ENCODE data around the gene TIMM44. TPM values are rescaled to one million over a fixed set of nuclear protein-coding genes. Genes with fewer than 3 reads are reported as not detected.

TIMM44 gene
- total and polyA plus RNA-seq, 10 of the 15 experiments (the other 5 are each of a cell fraction or from before 2014, with no cell fraction given): 6.6 to 90.7 (median 57.6) TPM

DNA sequence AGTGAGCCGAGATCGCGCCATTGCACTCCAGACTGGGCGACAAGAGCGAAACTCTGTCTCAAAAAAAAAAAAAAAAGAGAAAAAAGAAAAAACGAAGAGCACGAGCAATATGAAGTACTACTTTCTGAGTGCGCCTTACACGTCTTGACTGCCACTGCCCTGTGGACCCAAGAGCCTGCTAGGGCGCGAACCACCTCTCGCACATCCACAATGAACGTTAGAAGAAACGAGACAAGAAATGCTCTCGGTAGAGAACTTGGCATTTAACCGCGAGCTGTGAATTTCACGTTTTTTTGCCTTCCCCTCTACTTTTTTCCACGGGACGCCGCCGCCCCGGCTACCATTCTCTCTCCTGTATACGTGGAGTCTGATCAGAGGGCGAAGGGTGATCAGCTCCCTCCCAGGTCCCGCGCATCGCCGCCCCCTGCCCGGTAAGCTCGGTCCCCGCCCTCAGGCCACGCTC lies 454 bp downstream of the TIMM44 start:
- H3K79me2 ChIP-seq (ENCODE audit: control insufficient read depth, insufficient read depth, low read length): peaks cover 23% of the 10 kb centered on the region
- ChIA-PET CTCF (interaction anchor here (0.5 to 4.3 kb wide), 20 partner anchors 11 to 576 kb away, joined by 3 to 55 read pairs (median 7); partner anchors contain the start of genes ELAVL1, MAP2K7, SNAPC2 and ZNF414), POLR2A (interaction anchor here (0.5 to 2.4 kb wide), 6 partner anchors 13 to 1339 kb away, joined by 3 to 18 read pairs (median 4); partner anchors contain the start of genes RAB11B and SNAPC2), SMC1A (ENCODE audit: uncharacterized antibody, unreplicated experiment) (interaction anchor here (1.0 to 3.1 kb wide), 5 partner anchors 14 to 268 kb away, joined by 3 to 29 read pairs (median 3); partner anchors contain the start of gene ELAVL1), RAD21 (ENCODE audit: unreplicated experiment) (interaction anchor here (1.0 to 2.3 kb wide), 9 partner anchors 13 to 379 kb away, joined by 3 to 17 read pairs (median 10); partner anchors contain the start of genes ELAVL1, NDUFA7, RPS28 and SNAPC2)
- peak overlapping the region; percentile 89 for H3K4me3 ChIP-seq
- WGBS (ENCODE audit: insufficient coverage, insufficient replicate concordance, low lambda C conversion rate, missing lambda C conversion rate): 7% methylated on average over 33 of the region's 33 CpGs
- no peak for DNase-seq (ENCODE audit: low read depth, low spot score)
- H3K36me3 ChIP-seq (ENCODE audit: control insufficient read depth in 2 of 2, insufficient read depth in 2 of 2, low read length in 1 of 2): peaks cover 0 to 7% of the 10 kb centered on the region in 2 experiments; a peak in 3 of 4 replicates
- H3K27me3 ChIP-seq (replicated peaks in 1 of 2; ENCODE audit: control insufficient read depth in 2 of 2, insufficient read depth in 2 of 2, low read length in 1 of 2): no peaks in the 10 kb centered on the region
- H3K27ac ChIP-seq (ENCODE audit: control insufficient read depth, insufficient read depth): peak overlapping the region; percentile 77
- peak overlapping the region; percentile 80 for H3K9ac ChIP-seq (ENCODE audit: control insufficient read depth, insufficient read depth, low read length)
- TF ChIP-seq, protein P1, sequence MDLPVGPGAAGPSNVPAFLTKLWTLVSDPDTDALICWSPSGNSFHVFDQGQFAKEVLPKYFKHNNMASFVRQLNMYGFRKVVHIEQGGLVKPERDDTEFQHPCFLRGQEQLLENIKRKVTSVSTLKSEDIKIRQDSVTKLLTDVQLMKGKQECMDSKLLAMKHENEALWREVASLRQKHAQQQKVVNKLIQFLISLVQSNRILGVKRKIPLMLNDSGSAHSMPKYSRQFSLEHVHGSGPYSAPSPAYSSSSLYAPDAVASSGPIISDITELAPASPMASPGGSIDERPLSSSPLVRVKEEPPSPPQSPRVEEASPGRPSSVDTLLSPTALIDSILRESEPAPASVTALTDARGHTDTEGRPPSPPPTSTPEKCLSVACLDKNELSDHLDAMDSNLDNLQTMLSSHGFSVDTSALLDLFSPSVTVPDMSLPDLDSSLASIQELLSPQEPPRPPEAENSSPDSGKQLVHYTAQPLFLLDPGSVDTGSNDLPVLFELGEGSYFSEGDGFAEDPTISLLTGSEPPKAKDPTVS (IDR thresholded peaks at IDR 0.05; ENCODE audit: low read depth, low read length): no peak
- TF ChIP-seq RCOR1 (conservative IDR thresholded peaks at IDR 0.05; ENCODE audit: low read depth, low read length) (no peak), NFYB (IDR thresholded peaks at IDR 0.05; ENCODE audit: insufficient read depth, low read depth, low read length) (no peak), DPF2 (IDR thresholded peaks at IDR 0.05) (no peak), SMAD1 (IDR thresholded peaks at IDR 0.05; ENCODE audit: low read depth, partially characterized antibody) (no peak)
- in situ Hi-C loops (cut with MboI) (loop anchor here (10.0 kb wide), 1 partner anchor 312 kb away; no protein-coding TSS in a partner anchor), intact Hi-C loops (cut with micrococcal nuclease; ENCODE audit: unreplicated experiment) (loop anchor here (10.0 kb wide), 1 partner anchor 212 kb away; no protein-coding TSS in a partner anchor)
- no TSS peak for BruUV-seq (replicated peaks)
- no peaks in the 10 kb centered on the region for H4K20me1 ChIP-seq (ENCODE audit: control insufficient read depth, insufficient read depth)
- no peaks in the 10 kb centered on the region for H3K9me3 ChIP-seq (replicated peaks; ENCODE audit: control insufficient read depth, insufficient read depth, low read length)
- peak overlapping the region; percentile 83 for H2AFZ ChIP-seq (ENCODE audit: control insufficient read depth, low read depth, low read length)
- peaks cover 7% of the 10 kb centered on the region for H3K4me1 ChIP-seq (ENCODE audit: control insufficient read depth, insufficient read depth, low read length)
- no peak for FAIRE-seq
- peak; percentile 29 for ATAC-seq
- H3K4me2 ChIP-seq (ENCODE audit: control insufficient read depth, insufficient read depth): peak overlapping the region; percentile 58

Data from GM12878 (cell line).